Activated T-cell treated with anti-CD3 and anti-CD28 coated beads for 24 hours (primary cell): ENCODE results near the gene HIVEP3.

Experiments
- DNase-seq: peaks from one replicate; pipeline ENCODE4 v3.0.0-alpha.2; 2020; ENCODE audit warnings: low read depth

The HIVEP3 gene

DNA sequence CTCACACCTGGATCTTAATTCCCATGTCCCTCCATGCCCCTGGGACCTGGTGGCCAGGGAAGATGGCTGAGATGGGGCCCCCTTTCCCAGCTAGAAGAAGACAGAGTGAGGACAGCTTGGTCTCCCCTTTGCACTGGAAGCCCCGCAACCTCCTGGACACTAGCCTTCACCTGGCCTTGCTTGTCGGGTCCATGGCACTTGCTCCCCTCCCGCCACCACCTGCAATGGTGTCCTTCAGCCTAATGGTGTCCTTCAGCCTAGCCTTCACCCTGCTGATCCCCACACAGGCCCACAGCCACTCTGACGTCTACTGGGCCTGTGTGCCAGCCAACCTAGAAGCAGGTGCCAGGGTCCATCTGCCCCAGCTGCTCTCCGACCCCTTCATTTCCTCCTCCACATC is 388.3 kb downstream of the HIVEP3 start:
- no peak for DNase-seq

DNA sequence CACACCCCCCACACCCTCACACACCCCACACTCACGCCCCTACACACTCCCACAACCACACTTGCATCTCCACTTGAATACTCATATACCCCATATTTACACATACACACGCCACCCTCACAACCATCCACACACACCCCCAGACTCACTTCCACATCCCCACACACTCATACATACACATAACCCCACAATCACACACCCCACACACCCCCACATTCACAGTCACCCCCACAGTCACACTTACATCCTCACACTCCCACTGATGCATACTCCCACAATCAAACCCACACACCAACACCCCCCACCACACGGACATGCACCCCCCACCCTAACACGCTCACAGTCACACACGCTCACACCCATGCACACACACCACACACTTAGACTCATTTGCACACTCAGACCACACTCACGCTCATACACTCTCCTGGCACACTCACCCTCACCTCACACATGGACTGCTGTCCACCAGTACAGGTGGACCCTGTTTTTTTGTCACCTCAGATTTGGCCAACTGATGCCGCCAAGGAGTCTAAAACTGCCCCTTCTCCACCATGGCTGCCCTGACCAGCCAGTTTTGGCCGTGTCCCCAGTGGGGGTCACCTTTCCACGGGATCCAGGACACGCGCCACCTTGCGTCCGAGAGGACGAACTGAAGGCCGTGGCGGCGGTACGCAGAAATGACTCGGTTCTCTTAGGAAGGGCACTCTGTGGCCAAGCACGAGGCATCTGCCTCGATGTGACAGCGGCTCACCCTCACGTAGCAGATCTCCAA is 388.9 kb downstream of the HIVEP3 start:
- no peak for DNase-seq

DNA sequence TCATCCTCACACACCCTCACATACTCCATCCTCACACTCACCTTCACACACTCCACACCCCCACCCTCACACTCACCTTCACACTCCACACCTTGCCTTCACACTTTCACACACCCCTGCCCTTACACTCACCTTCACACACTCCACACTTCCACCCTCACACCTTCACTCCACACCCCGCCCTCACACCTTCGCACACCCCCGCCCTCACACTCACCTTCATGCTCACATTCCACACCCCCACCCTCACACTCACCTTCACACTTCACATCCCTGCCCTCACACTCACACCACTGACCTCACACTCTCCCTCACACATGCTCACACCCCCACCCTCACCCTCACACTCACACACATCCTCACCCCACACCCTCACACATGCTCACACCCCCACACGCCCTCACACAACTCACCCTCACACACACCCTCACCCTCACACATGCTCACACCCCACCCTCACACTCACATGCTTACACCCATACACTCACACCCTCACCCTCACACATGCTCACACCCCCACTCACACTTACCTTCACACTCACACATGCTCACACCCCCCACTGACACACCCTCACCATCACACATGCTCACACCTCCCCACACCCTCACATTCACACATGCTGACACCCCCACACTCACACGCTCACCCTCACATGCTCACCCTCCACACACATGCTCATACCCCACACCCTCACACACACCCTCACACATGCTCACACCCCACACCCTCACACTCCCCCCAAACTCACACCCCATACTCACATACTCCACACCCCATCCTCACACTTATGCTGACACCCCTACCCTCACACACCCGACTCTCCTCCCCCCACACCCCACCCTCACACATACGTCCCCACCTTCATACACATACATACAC is 389.8 kb downstream of the HIVEP3 start:
- no peak for DNase-seq

DNA sequence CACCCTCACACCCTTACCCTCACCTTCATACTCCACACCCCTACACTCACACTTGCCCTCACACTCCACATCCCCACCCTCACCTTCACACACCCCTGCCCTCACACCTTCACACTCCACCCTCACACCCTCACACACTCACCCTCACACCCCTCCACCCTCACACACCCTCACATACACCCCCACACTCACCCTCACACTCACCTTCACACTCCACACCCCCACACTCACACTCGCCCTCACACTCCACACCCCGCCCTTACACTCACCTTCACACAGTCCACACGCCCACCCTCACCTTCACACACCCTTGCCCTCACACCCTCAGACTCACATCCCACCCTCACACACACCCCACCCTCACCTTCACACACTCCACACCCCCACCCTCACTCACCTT is 390.6 kb downstream of the HIVEP3 start:
- no peak for DNase-seq

DNA sequence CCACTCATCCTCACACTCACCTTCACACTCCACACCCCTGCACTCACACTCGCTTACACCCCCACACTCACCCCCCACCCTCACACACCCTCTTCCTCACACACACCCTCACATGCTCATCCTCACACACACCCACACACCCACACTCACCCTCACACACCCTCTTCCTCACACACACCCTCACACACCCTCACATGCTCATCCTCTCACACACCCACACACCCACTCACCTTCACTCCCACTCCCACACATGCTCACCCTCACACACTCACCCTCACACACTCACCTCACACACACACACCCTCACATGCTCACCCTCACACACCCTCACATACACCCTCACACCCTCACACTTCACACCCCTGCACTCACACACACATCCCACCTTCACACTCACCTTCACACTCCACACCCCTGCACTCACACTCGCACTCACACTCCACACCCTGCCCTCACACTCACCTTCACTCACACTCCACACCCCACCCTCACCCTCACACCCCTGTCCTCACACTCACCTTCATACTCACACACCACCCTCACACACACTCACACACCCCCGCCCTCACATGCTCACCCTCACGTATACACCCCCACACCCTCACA is 391.7 kb downstream of the HIVEP3 start:
- no peak for DNase-seq

DNA sequence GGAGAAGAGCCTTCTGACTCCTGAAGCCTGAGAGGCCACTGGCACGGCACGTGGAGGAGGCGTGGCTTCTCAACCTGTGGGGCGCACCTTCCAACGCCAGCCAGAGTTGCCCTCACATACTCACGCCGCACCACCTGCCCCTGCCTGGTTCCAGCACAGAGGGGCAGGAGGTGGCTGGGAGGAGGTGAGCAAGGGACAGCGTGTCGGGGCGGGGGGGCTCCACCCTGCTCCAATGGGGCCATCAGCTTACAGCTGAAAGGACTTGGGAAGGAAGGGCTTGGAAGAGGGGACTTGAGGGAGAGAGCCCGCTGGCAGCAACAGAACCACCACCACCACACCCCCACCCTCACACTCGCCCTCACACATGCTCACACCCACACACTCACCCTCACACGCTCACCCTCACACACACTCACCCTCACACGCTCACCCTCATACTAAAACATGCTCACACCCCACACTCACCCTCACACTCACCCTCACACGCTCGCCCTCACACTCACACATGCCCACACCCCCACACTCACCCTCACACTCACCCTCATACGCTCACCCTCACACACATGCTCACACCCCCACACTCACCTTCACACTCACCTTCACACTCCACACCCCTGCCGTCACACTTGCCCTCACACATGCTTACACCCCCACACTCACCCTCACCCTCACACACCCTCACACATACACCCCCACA is 392.7 kb downstream of the HIVEP3 start:
- DNase-seq: no peak

DNA sequence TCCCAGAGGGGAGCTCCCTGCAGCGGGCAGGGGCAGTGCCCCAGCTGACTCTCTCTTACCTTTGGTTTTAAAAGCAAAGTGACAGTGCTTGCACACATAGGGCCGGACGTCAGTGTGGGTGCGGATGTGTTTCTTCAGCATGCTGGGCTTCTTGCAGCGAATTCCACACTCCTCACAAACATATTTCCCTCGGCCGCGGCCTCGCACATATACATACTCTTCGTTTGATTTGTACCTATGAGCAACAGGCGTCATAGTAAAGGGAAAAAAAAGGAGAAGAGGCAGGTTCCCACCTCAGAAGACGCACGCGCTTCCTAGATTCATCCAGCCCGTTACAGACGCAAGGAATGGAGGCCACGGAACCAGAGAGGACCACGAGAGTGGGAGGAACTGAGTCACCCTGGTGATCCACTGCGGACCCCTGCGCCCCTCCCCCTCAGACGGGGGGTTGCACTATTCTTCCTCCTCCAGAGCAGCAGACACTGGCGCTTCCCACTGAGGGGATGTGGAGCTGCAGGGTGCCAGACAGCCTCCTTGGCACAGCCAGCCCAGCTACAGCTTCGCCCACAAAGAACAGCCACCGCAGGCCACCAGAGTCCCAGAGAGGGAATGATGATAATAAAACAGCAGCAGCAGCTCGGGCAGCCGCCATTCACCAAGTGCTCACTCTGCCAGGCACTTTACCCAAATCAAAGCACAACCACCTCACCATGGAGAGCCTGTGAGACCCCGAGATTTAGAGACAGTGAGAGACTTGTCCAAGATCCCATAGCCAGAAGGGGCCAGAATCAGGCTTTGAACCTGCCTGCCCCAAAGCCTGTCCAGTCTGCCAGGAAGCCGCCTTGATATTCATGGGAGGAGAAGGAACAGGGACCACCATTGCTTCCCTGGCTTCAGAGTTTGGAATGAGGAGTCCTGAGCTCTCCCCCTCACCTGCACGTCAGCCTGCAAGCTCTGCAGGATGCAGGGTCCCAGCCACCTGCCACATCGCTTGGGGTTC is 393.7 kb downstream of the HIVEP3 start:
- DNase-seq: no peak

DNA sequence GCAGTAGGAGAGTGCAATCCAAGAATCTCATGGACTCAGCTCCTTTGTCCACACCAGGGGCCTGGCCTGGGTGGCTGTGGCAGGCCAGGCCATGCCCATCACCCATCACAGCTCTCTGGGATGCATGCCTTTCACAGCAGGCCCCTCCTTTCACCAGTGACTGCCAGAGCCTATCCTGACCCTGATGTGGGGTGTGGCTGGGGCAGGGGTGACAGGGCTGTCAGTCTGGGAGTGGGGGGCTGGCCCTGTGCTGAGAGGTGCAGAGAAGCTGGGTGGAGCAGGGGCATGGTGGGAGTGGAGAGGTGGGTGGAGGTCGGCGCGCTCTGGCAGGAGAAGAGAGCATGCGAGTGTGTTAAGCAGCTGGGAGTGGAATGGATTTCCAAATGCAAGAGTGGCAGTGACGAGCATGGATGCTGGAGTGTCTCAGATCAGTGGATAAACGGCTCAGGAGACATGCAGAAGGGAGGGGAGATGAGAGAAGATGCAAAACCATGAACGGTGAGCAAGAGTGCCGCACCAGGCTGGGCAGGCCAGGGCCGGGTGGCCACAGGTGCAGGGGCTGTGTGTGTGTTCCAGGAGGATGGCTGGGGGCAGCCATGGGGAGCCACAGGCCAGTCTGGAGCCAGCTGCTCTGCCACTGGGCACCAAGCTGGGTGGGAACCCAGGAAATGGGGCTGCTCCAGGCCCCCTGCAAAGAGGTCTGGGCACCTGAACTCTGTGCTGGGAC is 394.6 kb downstream of the HIVEP3 start:
- DNase-seq: no peak

DNA sequence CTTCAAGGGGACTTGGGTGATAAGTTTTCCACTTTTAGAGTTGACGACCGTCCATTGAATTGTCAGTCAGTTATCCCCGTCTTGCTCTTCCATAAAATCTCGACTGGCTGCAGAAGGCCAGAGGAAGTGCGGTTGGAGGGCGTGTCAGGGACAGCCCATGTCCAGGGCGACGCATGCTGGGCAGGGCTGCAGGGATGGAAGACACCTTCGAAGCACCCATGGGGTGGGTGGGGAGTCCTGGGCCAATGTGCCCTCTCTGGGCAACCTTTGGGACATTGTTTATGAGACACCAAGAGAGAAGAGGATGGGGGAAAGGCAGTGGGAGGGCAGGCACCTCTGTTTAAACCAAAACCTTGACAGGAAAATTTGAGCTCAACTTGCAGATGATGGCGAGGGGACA is 395.7 kb downstream of the HIVEP3 start:
- no peak for DNase-seq

DNA sequence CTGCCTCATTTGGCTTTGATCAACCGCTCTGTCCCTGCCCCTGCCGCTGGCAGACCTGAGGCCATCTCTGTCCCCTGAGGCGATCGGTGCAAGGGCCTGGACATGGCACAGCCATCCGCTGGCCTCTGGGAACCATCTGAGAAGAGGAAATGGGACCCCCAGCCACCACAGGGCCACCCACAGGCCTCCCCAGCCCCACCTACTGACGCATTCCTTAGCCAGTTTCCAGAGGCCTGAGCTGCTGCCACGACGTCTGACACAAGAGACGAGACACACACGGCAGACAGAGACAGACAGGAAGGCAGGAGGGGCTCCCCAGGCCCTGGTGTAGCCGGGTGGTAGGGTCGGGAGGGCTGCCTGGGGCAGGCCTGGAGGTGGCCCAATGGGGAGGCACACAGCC is 397.0 kb downstream of the HIVEP3 start:
- DNase-seq: no peak

DNA sequence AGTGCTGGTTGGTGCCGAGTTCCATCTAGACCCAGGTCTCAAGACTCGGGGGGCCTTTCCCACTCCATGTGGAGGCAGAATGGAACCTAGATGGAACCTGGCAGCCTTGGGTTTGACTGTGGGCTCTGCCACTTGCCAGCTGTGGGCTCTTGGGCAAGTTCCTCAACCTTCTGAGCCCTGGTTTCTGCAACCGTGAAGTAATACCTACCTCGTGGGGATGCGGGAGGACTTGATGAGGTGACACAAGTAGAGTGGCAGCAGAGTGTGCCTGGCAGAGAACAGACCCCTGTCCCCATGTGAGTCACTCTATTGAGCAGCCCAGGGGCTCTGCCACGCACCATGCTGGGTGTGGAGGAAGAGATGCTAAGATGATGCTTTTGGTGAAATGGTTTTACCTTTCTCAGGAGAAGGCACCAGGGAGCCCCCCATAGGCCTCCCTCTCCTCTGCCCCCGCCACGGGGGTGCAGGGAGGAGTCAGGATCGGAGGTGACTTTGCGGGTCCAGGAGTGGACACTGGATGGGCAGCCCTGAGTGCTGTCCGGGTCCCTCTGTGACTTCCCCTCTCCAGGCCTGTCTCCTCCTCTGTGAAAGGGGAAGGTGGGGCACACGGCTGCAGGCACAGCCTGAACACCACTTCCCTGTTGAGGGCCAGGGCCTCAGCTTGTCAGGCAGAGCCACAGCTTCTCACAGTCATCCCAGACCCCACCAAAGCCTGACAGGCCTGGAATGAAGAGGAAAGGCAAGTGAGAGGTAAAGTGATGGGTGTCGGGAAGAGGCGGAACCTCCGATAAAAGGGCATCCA is 397.6 kb downstream of the HIVEP3 start:
- no peak for DNase-seq

DNA sequence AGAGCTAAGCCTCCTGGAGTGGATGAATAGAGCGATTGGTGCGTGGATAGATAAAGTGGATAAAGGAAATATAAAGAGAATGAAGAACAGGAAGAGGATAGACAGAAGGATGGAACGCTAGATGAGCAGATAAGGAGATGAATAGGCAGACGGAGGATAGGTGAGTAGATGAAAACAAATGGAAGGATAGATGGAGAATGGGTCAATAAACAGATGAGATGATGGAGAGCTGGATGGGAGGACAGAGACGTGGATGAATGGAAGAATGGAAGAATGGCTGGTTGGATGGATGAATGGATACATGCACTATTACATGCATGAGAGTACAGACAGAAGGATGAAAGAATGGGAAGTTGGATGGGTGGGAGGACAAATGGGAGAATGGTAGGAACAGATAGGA is 399.1 kb downstream of the HIVEP3 start:
- no peak for DNase-seq

DNA sequence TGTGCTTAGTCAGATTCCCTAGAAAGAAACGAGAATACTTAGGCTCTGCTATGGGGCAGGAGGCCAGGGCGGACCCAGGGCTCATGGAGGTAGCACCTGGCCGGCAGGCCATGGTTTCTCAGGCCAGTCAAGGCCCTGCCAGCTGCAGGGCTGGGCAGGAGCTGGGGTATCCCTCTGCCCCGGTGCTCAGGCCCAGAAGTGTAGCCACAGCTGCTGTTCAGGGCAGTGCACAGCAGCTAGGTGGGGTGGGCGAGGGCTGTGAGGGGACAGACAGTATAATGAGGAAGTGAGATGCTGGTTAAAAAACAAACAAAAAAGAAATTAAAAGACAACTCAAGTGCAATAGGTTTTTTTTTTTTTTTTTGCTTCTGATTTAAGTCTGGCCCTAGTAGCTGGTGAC is 400.3 kb downstream of the HIVEP3 start:
- no peak for DNase-seq

DNA sequence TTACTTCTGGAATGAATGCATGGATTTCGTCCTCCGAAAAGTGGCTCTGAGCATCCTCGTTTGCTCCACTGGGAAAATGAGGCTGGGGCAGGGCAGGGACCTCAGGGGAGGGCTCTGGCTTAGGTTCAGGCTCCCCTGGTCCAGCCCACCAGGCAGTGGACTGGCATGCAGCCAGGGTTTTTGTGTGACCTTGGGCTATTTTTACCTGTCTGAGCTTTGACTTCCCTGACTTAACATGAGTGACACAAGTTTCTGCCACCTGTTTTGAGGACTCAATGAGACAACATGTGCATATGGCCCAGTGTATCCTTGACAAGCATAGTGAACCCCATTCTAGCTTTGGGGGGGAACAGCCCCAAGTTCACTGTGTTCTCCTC is 401.7 kb downstream of the HIVEP3 start:
- no peak for DNase-seq

DNA sequence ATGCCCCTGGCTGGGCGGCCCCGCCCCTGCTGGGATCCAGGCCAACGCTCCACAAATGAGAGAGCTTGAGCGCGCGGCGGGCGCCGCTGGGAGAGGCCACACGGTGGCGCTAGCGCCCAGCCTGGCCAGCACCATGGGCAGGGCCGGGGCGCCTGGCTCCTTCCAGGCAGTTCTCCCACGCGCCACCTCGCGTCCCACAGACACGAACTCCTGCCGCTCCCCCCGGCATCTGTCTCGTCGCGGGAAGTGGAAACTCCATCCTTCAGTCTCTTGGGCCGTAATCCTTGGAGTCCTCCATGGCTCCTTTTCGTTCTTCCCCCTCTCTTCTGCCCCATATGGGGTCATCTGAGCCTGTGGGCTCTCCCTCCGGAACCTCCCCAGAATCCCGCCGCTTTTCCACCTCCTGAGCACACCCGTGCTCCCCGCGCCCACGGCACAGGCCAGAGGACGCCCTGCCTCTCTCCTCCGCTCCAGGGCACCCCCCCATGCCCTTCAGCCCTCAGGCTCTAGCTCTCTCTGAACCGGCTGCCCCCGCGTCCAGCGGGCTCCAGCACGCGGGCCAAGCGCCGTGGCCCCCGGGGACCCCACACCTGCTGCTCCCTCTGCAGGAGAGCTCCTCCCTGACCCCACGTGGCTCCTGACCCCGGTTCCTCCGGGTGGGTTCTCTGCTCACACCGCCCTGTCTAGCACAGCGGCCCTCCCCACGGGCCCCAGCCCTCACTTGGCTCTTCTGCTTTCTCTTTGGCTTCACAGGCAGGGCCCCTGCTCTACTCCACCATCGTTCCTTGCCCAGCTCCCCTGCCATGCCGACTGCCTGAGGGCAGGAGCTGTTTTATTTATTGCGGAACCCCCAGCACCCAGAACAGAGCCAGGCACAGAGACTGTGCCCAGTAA is 402.3 kb downstream of the HIVEP3 start:
- peak; percentile 45 for DNase-seq

DNA sequence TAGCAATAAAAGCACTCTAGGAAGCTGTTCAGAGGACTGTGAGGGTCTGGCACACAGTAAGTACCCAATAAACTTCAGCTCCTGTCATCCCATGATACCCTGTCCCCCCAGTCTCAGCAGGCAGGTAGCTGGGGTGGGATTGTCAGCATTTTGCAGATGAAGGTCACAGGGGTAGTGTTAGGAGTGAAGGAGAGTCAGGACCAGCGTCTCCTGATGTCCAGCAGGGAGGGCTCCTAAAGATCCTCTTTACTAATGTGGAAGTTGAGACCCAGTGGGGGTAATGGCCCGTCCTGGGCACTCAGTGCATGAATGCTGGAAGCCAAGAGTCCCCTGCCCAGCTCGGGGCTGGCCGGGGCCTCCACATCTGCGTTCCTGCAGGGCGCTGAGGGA is 402.9 kb downstream of the HIVEP3 start:
- no peak for DNase-seq

DNA sequence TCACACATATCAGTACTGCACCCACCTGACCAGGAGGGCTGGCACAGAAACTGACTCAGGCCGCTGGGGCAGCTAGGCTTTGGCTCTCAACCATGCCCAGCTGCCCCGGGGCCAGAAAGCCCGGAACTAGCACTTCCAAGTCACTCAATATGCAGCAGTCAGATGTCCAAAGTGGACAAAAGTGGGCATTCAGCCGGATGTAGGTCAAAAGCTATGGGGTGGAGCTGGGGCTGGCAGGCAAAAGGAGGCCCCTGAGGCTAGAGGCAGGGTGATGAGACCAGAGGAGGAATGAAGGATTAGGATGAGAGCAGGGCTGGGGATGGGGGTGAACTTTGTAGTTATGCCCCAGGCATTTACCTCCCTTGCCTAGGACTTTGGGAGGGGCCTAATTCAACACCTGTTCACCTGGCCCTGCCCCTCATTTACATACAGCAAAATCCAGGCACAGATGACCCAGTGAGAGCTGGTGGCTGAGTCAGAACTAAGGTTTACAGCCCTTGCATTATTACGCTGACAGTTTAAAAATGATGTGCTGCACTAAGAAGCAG is 403.5 kb downstream of the HIVEP3 start:
- no peak for DNase-seq

DNA sequence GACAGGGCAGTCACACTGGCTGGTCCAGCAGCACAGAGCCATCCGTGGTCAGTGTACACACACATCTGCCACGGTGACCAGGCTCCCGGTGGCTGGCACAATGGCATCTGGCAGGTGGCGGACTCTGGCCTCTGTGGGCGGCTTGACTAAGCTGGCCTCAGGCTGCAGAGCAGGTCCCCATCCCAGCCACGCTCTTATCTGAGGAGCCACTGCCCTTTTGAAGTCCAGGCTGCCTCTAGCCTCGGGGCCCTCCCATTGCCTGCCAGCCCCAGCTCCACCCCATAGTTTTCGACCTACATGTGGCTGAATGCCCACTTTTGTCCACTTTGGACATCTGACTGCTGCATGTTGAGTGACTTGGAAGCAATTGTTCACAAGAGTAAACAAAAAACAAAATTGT is 404.3 kb downstream of the HIVEP3 start:
- DNase-seq: no peak
